Activated CD4-positive, CD25-positive, alpha-beta regulatory T cell treated with anti-CD3 and anti-CD28 coated beads, Interleukin-2, amount 50 U/mL, for 72 hours (primary cell): ENCODE data around the gene MOV10.

Source experiments
- DNase-seq: peaks from one replicate; pipeline ENCODE4 v3.0.0; 2021

The MOV10 gene

GRCh38 chr1:112675728-112676381 lies 1.4 kb downstream of the MOV10 start:
- DNase-seq: no peak

- DNase-seq: no peak
Measured at GRCh38 chr1:112676543-112676942, 2.1 kb downstream of the MOV10 start.

- no peak for DNase-seq
Measured at GRCh38 chr1:112677501-112677900, 3.0 kb downstream of the MOV10 start.

- DNase-seq: no peak
Measured at GRCh38 chr1:112678605-112679004, 4.1 kb downstream of the MOV10 start.

GRCh38 chr1:112685913-112686312 lies 11.5 kb downstream of the MOV10 start:
- DNase-seq: no peak

GRCh38 chr1:112686417-112686816 lies 12.0 kb downstream of the MOV10 start:
- no peak for DNase-seq

- no peak for DNase-seq
Measured at GRCh38 chr1:112686835-112687234, 12.4 kb downstream of the MOV10 start.

- DNase-seq: no peak
Measured at GRCh38 chr1:112687361-112687760, 12.9 kb downstream of the MOV10 start.

GRCh38 chr1:112687785-112688496 lies 13.5 kb downstream of the MOV10 start:
- no peak for DNase-seq

GRCh38 chr1:112688781-112689193 lies 14.3 kb downstream of the MOV10 start:
- no peak for DNase-seq

- no peak for DNase-seq
Measured at GRCh38 chr1:112689196-112689841, 14.9 kb downstream of the MOV10 start.

GRCh38 chr1:112689842-112690237 lies 15.4 kb downstream of the MOV10 start:
- DNase-seq: no peak

- no peak for DNase-seq
Measured at GRCh38 chr1:112692681-112693080, 18.2 kb downstream of the MOV10 start.

GRCh38 chr1:112693821-112694220 lies 19.4 kb downstream of the MOV10 start:
- no peak for DNase-seq

- DNase-seq: no peak
Measured at GRCh38 chr1:112694363-112694929, 20.0 kb downstream of the MOV10 start.

- DNase-seq: no peak
Measured at GRCh38 chr1:112695276-112695675, 20.8 kb downstream of the MOV10 start.

- DNase-seq: no peak
Measured at GRCh38 chr1:112696578-112697314, 22.3 kb downstream of the MOV10 start.

- no peak for DNase-seq
Measured at GRCh38 chr1:112697781-112698201, 23.3 kb downstream of the MOV10 start.

- DNase-seq: no peak
Measured at GRCh38 chr1:112698366-112699310, 24.2 kb downstream of the MOV10 start.

- DNase-seq: no peak
Measured at GRCh38 chr1:112699425-112700144, 25.1 kb downstream of the MOV10 start.
